Left ventricle myocardium inferior (tissue), 1 donor: ENCODE measurements around the gene PALD1. TPM values are rescaled to one million over a fixed set of nuclear protein-coding genes. Genes with fewer than 3 reads are reported as not detected.

Experiments
- DNase-seq: peaks from one replicate; pipeline ENCODE4 v3.0.0-alpha.2; 2020
- H3K27ac ChIP-seq: fragments of 200-600 bp; replicated peaks from 2 replicates; pipeline ENCODE4 v1.8.0; 2021
- H3K27me3 ChIP-seq: fragments of 200-600 bp; 2 replicates; pipeline ENCODE4 v1.8.0; 2021; ENCODE audit warnings: low read depth
- H3K36me3 ChIP-seq: fragments of 200-600 bp; 2 replicates; pipeline ENCODE4 v1.8.0; 2021
- H3K4me1 ChIP-seq: fragments of 200-600 bp; 2 replicates; pipeline ENCODE4 v1.8.0; 2021
- H3K4me3 ChIP-seq: fragments of 200-600 bp; 2 replicates; pipeline ENCODE4 v1.8.0; 2021; ENCODE audit warnings: mild to moderate bottlenecking, moderate library complexity
- H3K9me3 ChIP-seq: fragments of 200-600 bp; replicated peaks from 2 replicates; pipeline ENCODE4 v1.8.0; 2021
- intact Hi-C: fragments of 100-400 bp; cut with micrococcal nuclease; formaldehyde crosslinking; loops from one replicate; pipeline ENCODE4 v1.11.0; 2022
- total RNA-seq: library from RNA; stranded (reverse); fragmentation: NEBNext Ultra II Directional; extraction: Animal tissue kit (Norgen Biotek cat#: 25700); gene quantifications from one replicate; pipeline ENCODE4 v1.2.1, GENCODE V29; 2021
- TF ChIP-seq, protein P1 (sequence below): fragments of 200-600 bp; IDR thresholded peaks from 2 replicates; pipeline ENCODE4 v1.8.0; 2021; ENCODE audit warnings: antibody characterized with exemption, mild to moderate bottlenecking, borderline replicate concordance
- donor health status: DM: no; HTN: yes; CAD: no; lungs with severe emphysema.

The PALD1 gene
- total RNA-seq, 1 donor from 2014 or later: 5.1 TPM

DNA sequence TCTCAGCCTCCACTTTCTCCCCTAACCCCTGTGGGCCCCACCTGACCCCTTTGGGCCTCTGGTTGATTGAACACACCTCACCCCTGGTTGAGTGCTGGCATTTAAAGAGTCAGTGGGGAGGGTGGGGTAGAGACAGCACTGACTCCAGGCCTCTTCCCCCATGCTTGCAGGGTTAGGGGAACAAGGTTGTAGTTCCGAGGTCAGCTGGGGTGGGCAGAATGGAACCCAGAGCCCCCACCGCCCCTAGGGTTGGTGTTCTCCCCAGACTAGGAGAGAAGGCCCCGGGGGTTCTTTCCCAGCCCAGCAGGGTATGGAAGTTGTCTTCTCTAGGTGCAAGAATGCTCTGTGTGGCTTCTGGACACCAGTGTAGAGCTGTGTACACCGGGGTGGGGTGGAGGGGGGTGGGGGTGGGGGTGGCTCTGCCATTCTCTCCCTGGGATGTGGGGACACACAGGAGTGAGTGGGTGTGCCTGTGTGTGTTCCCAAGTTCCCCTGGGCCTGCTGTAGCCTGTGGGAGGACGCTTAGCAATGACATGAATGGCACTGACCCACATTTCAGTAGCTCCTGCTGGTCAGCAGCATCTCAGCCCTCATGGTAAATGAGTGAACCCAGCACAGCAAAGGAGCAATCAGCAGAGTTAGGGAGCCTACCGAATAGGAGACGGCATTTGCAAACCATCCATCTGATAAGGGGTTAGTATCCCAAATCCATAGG, 90.4 kb downstream of the PALD1 start:
- Histone ChIP-seq H3K36me3 (peaks cover 13% of the 10 kb centered on the region), H3K27ac (no peak overlapping the region), H3K4me3 (no peak overlapping the region), H3K27me3 (no peaks in the 10 kb centered on the region), H3K9me3 (no peaks in the 10 kb centered on the region), H3K4me1 (peaks cover 20% of the 10 kb centered on the region)
- TF ChIP-seq, protein P1, sequence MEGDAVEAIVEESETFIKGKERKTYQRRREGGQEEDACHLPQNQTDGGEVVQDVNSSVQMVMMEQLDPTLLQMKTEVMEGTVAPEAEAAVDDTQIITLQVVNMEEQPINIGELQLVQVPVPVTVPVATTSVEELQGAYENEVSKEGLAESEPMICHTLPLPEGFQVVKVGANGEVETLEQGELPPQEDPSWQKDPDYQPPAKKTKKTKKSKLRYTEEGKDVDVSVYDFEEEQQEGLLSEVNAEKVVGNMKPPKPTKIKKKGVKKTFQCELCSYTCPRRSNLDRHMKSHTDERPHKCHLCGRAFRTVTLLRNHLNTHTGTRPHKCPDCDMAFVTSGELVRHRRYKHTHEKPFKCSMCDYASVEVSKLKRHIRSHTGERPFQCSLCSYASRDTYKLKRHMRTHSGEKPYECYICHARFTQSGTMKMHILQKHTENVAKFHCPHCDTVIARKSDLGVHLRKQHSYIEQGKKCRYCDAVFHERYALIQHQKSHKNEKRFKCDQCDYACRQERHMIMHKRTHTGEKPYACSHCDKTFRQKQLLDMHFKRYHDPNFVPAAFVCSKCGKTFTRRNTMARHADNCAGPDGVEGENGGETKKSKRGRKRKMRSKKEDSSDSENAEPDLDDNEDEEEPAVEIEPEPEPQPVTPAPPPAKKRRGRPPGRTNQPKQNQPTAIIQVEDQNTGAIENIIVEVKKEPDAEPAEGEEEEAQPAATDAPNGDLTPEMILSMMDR: no peak
- intact Hi-C loops: no loop called here
- no peak for DNase-seq

DNA sequence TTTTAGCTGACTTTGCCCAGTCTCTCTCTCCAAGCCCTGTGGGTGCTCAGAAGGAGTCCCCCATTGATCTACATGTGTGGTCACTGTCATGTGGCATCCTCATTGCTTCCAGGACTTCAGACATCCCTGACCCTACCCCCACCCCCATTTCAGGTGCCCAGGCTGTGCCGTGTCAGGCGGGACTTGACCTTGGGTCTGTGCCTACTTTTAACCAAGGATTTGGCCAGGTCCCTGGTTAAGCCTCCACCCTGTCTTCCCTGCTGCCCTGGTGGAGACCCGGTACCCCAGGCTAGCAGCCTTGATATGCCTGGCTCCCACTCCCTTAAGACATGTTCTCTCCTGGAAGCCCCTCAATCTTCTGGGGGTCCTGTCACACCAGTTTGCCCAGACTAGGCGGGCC, 92.7 kb downstream of the PALD1 start:
- H3K4me1 ChIP-seq: peaks cover 10% of the 10 kb centered on the region
- H3K36me3 ChIP-seq: peaks cover 4% of the 10 kb centered on the region
- intact Hi-C loops: no loop called here
- no peaks in the 10 kb centered on the region for H3K27me3 ChIP-seq
- H3K27ac ChIP-seq: no peak overlapping the region
- H3K4me3 ChIP-seq: no peak overlapping the region
- DNase-seq: no peak
- TF ChIP-seq, protein P1: no peak
- no peaks in the 10 kb centered on the region for H3K9me3 ChIP-seq

DNA sequence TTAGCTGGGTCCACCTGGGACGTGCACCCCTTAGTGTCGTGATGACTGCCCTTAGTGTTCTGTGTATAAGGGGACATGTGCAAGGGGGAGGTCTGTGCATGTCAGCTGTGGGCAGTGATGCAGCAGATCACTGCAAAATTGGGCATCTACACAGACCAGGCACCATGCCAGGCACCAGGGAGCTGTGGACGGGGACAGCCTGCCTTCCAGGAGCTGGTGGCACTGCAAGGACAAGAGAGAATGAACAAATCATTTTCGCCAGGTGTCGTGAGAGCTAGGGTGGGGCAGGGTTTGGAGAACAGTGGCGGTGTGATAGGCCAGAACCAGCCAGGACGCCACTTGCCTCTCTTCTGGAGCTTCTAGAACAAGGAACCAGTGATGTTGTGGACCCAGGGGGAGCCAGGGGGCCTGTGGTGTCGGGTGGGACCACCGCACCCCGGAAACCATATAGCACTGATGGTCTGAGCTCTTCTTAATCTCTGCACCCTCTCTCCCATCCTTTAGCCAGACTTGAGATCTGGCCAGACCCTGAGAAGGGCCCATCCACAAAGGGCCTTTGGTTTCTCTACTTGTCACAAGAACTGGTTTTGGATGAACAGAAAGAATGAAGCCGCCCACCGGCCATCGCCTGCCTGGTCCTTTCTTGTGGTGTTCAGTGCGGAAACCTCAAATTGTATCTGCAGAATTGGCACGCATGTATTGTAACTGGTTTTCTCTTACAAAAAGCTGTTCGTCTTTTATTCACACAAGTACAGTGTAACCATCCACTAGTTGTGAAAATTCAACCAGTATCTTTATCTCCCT, 93.3 kb downstream of the PALD1 start:
- no peak overlapping the region for H3K27ac ChIP-seq
- no peak for DNase-seq
- intact Hi-C loops: no loop called here
- H3K4me3 ChIP-seq: no peak overlapping the region
- peaks cover 16% of the 10 kb centered on the region for H3K4me1 ChIP-seq
- H3K27me3 ChIP-seq: no peaks in the 10 kb centered on the region
- H3K36me3 ChIP-seq: no peaks in the 10 kb centered on the region
- TF ChIP-seq, protein P1: no peak
- H3K9me3 ChIP-seq: no peaks in the 10 kb centered on the region

DNA sequence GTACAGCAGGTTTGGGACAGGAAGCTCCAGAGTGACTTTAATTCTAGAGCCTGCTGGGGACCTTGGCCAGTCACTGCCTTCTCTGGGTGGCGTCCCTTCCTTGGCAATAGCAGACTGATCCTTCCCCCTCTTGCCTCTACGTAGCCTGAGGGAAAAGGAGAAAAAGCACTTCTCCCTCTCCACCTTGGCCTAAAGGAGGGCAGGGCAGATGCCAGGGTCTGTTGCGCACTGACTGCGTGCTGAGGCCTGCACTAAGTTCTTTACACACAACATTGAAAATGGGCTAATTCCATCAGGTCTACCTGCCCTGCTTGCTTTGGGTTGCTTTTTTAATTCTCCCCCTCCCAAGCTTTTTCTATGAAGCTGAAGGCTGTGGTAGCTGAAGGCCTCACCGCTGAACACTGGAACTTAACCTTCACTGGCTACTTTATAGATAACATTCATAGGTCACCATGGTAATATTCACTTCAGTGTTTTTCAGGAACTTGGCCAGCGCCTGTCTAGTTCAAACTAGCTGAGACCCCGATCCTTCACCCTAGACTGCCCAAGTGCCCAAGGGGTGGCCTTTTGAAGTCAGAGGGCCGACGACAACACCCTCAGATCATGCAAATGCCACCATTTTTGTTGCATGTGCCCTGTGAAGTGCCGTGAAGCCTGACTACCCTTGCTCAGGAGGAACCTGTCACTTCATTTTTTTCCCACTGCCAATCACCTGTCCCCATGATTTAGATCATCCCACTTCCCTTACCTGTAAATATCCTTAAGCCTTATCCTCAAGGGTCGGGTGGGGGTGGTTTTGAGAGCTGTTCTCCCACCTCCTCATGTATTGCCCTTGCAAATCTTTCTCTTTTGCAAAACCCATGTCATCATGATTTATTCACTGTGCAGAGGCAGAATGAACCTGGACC, 95.3 kb downstream of the PALD1 start:
- H3K27ac ChIP-seq: no peak overlapping the region
- peaks cover 28% of the 10 kb centered on the region for H3K4me1 ChIP-seq
- H3K36me3 ChIP-seq: no peaks in the 10 kb centered on the region
- H3K27me3 ChIP-seq: no peaks in the 10 kb centered on the region
- no peak overlapping the region for H3K4me3 ChIP-seq
- DNase-seq: no peak
- no peaks in the 10 kb centered on the region for H3K9me3 ChIP-seq
- intact Hi-C loops: no loop called here
- TF ChIP-seq, protein P1: no peak

DNA sequence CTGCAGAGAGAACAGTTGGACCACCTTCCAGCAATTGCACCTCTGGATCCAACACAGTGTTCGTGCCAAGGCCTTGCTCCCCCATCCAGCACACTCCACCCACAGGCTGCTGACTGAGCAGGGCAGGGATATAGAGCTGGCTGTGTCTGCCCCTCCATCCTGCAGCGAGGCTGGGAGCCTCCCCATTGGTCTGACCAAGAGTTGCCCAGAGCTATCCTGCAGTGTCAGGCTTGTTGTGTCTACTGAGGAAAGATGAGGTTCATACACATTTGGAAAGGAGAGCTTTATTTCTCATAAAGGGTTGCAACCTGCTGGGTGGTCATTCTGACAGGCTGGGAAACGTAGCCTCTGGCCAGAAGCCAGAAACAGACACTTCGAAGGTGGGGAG, 96.9 kb downstream of the PALD1 start:
- H3K27me3 ChIP-seq: no peaks in the 10 kb centered on the region
- intact Hi-C loops: no loop called here
- TF ChIP-seq, protein P1: no peak
- H3K27ac ChIP-seq: peak overlapping the region; percentile 34
- no peak overlapping the region for H3K4me3 ChIP-seq
- no peaks in the 10 kb centered on the region for H3K36me3 ChIP-seq
- no peaks in the 10 kb centered on the region for H3K9me3 ChIP-seq
- DNase-seq: no peak
- H3K4me1 ChIP-seq: peaks cover 28% of the 10 kb centered on the region
